GM12878 (cell line): ENCODE measurements around the gene YWHAQ. TPM values are rescaled to one million over a fixed set of nuclear protein-coding genes. Genes with fewer than 3 reads are reported as not detected.

Experiments
- ASH2L ChIP-seq: fragments of 300-600, 200-600 bp; sonication (generic); IDR thresholded peaks from 2 replicates; pipeline ENCODE4 v1.6.1; 2017; ENCODE audit warnings: low read depth, mild to moderate bottlenecking, borderline replicate concordance
- ATF7 ChIP-seq: fragments of 450-650 bp; IDR thresholded peaks from 2 replicates; pipeline ENCODE4 v1.6.1; 2016; ENCODE audit warnings: low read depth, mild to moderate bottlenecking
- BCL11A ChIP-seq: IDR thresholded peaks from 2 replicates; pipeline ENCODE4 v1.6.1; 2011; ENCODE audit warnings: low read depth, low read length
- BCLAF1 ChIP-seq: fragments of 450-650 bp; IDR thresholded peaks from 2 replicates; pipeline ENCODE4 v1.6.1; 2017; ENCODE audit warnings: antibody characterized with exemption, mild to moderate bottlenecking, moderate library complexity
- BMI1 ChIP-seq: fragments of 450-650 bp; IDR thresholded peaks from 2 replicates; pipeline ENCODE4 v1.6.1; 2016; ENCODE audit warnings: mild to moderate bottlenecking, moderate library complexity, borderline replicate concordance
- CBFB ChIP-seq: IDR thresholded peaks from 2 replicates; pipeline ENCODE4 v1.6.1; 2016; ENCODE audit warnings: antibody characterized with exemption, low read depth
- HDGF ChIP-seq: fragments of 450-650 bp; IDR thresholded peaks from 2 replicates; pipeline ENCODE4 v1.6.1; 2016; ENCODE audit warnings: antibody characterized with exemption
- IRF5 ChIP-seq: fragments of 450-650 bp; IDR thresholded peaks from 2 replicates; pipeline ENCODE4 v1.6.1; 2017; ENCODE audit warnings: borderline replicate concordance
- NFYA ChIP-seq: IDR thresholded peaks from 2 replicates; pipeline ENCODE4 v1.6.1; 2011; ENCODE audit warnings: low read depth, mild to moderate bottlenecking, low read length, improper control_type of control experiment, borderline replicate concordance
- NKRF ChIP-seq: fragments of 450-650 bp; conservative IDR thresholded peaks from 2 replicates; pipeline ENCODE4 v1.6.1; 2017; ENCODE audit warnings: mild to moderate bottlenecking, moderate library complexity
- RUNX3 ChIP-seq: IDR thresholded peaks from 2 replicates; pipeline ENCODE4 v1.6.1; 2012; ENCODE audit warnings: low read length, inconsistent platforms
- SIX5 ChIP-seq: IDR thresholded peaks from 2 replicates; pipeline ENCODE4 v1.6.1; 2011; ENCODE audit warnings: mild to moderate bottlenecking, low read depth, low read length, moderate library complexity; ENCODE audit not compliant: severe bottlenecking
- SMAD5 ChIP-seq: IDR thresholded peaks from 2 replicates; pipeline ENCODE4 v1.6.1; 2016; ENCODE audit warnings: antibody characterized with exemption, low read depth
- SP1 ChIP-seq: IDR thresholded peaks from one replicate; pipeline ENCODE4 v1.6.1; 2011; ENCODE audit warnings: low read depth, low read length
- TCF3 ChIP-seq: IDR thresholded peaks from 2 replicates; pipeline ENCODE4 v1.6.1; 2012; ENCODE audit warnings: low read depth, mild to moderate bottlenecking, low read length, borderline replicate concordance; ENCODE audit not compliant: insufficient read depth
- ZBED1 ChIP-seq: IDR thresholded peaks from 2 replicates; pipeline ENCODE4 v1.6.1; 2016; ENCODE audit warnings: borderline replicate concordance
- ZNF384 ChIP-seq: IDR thresholded peaks from 2 replicates; pipeline ENCODE4 v1.6.1; 2012; ENCODE audit warnings: low read depth, mild to moderate bottlenecking, low read length, improper control_type of control experiment, borderline replicate concordance
- ZSCAN29 ChIP-seq: fragments of 450-650 bp; IDR thresholded peaks from 2 replicates; pipeline ENCODE4 v1.6.1; 2017; ENCODE audit warnings: mild to moderate bottlenecking, moderate library complexity
- polyA plus RNA-seq, 11 experiments: library from polyadenylated mRNA; depleted of rRNA in 4 of 11; unstranded in 6 of 11; stranded (reverse) in 5 of 11; fragments of >200 nt; fragmentation: Nextera tagmentation in 4 of 11; fragmentation: Illumina TruSeq in 1 of 11; extraction: Ambion mirVana in 4 of 11; extraction: Trizol in 1 of 11; gene quantifications; 1 replicate in 1 of 11; 2 replicates in 10 of 11; pipeline versions ENCODE4 v1.2.1 to v1.2.3, GENCODE V29; 2011 to 2016; ENCODE audit warnings: inconsistent platforms in 2 of 11, missing spikeins in 2 of 11, low read depth in 1 of 11
- total RNA-seq, 4 experiments: library from RNA; depleted of rRNA in 3 of 4; stranded (reverse); fragments of >200 nt in 3 of 4; fragmentation: Illumina TruSeq in 1 of 4; extraction: Trizol in 1 of 4; gene quantifications; 2 replicates each; pipeline versions ENCODE4 v1.2.1 to v1.2.3, GENCODE V29; 2013 to 2021
- TF ChIP-seq, protein P1 (sequence below): IDR thresholded peaks from 2 replicates; pipeline ENCODE4 v1.6.1; 2011; ENCODE audit warnings: borderline replicate concordance, low read depth, mild to moderate bottlenecking, moderate library complexity, low read length; ENCODE audit not compliant: insufficient read depth, poor library complexity, severe bottlenecking
- TF ChIP-seq, protein P2 (sequence below): IDR thresholded peaks from 2 replicates; pipeline ENCODE4 v1.6.1; 2011; ENCODE audit warnings: mild to moderate bottlenecking, low read depth, low read length, moderate library complexity; ENCODE audit not compliant: insufficient replicate concordance

Gene YWHAQ
- total and polyA plus RNA-seq, 10 of the 15 experiments (the other 5 are each of a cell fraction or from before 2014, with no cell fraction given): 63.0 to 515 (median 219) TPM

GRCh38 chr2:9656270-9656766 lies 25.5 kb upstream of the YWHAQ start (continued):
- TF ChIP-seq BCL11A (peak; percentile 98), SMAD5 (no peak), NFYA (no peak), ZNF384 (0 out of 2 replicates have a peak, but pooled peaks have one; percentile 34), IRF5 (peak; percentile 53; the same call in 1 of the 2 replicates), SIX5 (no peak), NKRF (no peak), BCLAF1 (no peak), ATF7 (peak; percentile 81), TCF3 (peak; percentile 87), RUNX3 (peak; percentile 97), SP1 (peak; percentile 86), ASH2L (no peak), CBFB (peak; percentile 83), ZBED1 (peak; percentile 97), ZSCAN29 (peak; percentile 99), BMI1 (peak; percentile 65; the same call in 1 of the 2 replicates), HDGF (0 out of 2 replicates have a peak, but pooled peaks have one; percentile 43)
- TF ChIP-seq, protein P1, sequence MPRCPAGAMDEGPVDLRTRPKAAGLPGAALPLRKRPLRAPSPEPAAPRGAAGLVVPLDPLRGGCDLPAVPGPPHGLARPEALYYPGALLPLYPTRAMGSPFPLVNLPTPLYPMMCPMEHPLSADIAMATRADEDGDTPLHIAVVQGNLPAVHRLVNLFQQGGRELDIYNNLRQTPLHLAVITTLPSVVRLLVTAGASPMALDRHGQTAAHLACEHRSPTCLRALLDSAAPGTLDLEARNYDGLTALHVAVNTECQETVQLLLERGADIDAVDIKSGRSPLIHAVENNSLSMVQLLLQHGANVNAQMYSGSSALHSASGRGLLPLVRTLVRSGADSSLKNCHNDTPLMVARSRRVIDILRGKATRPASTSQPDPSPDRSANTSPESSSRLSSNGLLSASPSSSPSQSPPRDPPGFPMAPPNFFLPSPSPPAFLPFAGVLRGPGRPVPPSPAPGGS: peak; percentile 87
- TF ChIP-seq, protein P2, sequence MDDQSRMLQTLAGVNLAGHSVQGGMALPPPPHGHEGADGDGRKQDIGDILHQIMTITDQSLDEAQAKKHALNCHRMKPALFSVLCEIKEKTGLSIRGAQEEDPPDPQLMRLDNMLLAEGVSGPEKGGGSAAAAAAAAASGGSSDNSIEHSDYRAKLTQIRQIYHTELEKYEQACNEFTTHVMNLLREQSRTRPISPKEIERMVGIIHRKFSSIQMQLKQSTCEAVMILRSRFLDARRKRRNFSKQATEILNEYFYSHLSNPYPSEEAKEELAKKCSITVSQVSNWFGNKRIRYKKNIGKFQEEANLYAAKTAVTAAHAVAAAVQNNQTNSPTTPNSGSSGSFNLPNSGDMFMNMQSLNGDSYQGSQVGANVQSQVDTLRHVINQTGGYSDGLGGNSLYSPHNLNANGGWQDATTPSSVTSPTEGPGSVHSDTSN: no peak
